GM18499 (cell line): ENCODE data around the gene LBX2.

Experiments used
- ATAC-seq: cut with Tn5 transposase; IDR thresholded peaks from one replicate; pipeline ENCODE4 v1.9.1; 2021; ENCODE audit warnings: moderate number of reproducible peaks; ENCODE audit not compliant: insufficient read depth, unreplicated experiment

The LBX2 gene

GRCh38 chr2:74505448-74506246, 6.2 kb upstream of the LBX2 start:
- no peak for ATAC-seq

- no peak for ATAC-seq
Observed at GRCh38 chr2:74504591-74504990, 5.2 kb upstream of the LBX2 start.

- no peak for ATAC-seq
Observed at GRCh38 chr2:74503506-74504475, 4.4 kb upstream of the LBX2 start.

- ATAC-seq, result no peak
Observed at GRCh38 chr2:74502720-74503505, 3.5 kb upstream of the LBX2 start.

- no peak for ATAC-seq
Observed at GRCh38 chr2:74502147-74502719, 2.8 kb upstream of the LBX2 start.

GRCh38 chr2:74501335-74502071, 2.1 kb upstream of the LBX2 start:
- ATAC-seq, result no peak

GRCh38 chr2:74500578-74500946, 1.2 kb upstream of the LBX2 start:
- no peak for ATAC-seq

- no peak for ATAC-seq
Observed at GRCh38 chr2:74499940-74500577, 656 bp upstream of the LBX2 start.

- no peak for ATAC-seq
Observed at GRCh38 chr2:74498500-74499266, 720 bp downstream of the LBX2 start.

GRCh38 chr2:74497777-74498499, 1.5 kb downstream of the LBX2 start:
- ATAC-seq, result no peak

- no peak for ATAC-seq
Observed at GRCh38 chr2:74496997-74497776, 2.2 kb downstream of the LBX2 start.

GRCh38 chr2:74495440-74495839, 4.0 kb downstream of the LBX2 start:
- no peak for ATAC-seq

GRCh38 chr2:74493546-74493945, 5.9 kb downstream of the LBX2 start:
- ATAC-seq, result no peak

GRCh38 chr2:74491648-74492544, 7.5 kb downstream of the LBX2 start:
- ATAC-seq, result no peak

GRCh38 chr2:74489906-74490305, 9.5 kb downstream of the LBX2 start:
- ATAC-seq, result no peak
